Suprapubic skin (tissue), 4 donors: Measurements from ENCODE around the gene NNAT.
"Not testable (repeated sequence)": the region's sequence is repeated elsewhere in the genome, so short reads cannot be mapped to it uniquely, and the experiment has no call there.

Source experiments
- EP300 ChIP-seq: sonication (generic); formaldehyde crosslinking; IDR thresholded peaks from one replicate; pipeline ENCODE4 v1.6.1; 2017; ENCODE audit warnings: antibody characterized with exemption
- POLR2A ChIP-seq, 2 donors: fragments of 450-650 bp; IDR thresholded peaks; one replicate each; pipeline ENCODE4 v1.6.1; 2017; ENCODE audit warnings: antibody characterized with exemption in 2 of 2, mild to moderate bottlenecking in 2 of 2, moderate library complexity in 2 of 2
- POLR2AphosphoS5 ChIP-seq, 3 donors: sonication (generic); formaldehyde crosslinking; IDR thresholded peaks; one replicate each; pipeline ENCODE4 v1.6.1; 2017; ENCODE audit warnings: antibody characterized with exemption in 3 of 3
- TF ChIP-seq, protein P1 (sequence below), 2 donors: fragments of 200-600 bp in 1 of 2; fragments of 450-650 bp in 1 of 2; sonication (generic) in 1 of 2; IDR thresholded peaks; one replicate each; pipeline ENCODE4 v1.5.1; 2016 to 2019; ENCODE audit warnings: antibody characterized with exemption in 2 of 2, mild to moderate bottlenecking in 1 of 2, moderate library complexity in 1 of 2

DNA sequence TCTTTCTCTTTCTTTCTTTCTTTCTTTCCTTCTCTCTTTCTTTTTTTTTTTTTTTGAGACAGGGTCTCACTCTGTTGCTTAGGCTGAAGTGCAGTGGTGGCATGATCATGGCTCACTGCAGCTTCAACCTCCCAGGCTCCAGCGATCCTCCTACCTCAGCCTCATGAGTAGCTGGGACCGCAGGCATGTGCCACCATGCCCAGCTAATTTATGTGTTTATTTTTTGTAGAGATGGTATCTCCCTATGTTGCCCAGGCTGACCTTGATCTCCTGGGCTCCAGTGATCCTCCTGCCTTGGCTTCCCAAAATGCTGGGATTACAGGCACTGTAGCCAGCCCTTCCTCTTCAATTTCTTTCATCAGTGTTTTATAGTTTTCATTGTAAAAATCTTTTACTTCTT lies 30.6 kb downstream of the NNAT start:
- TF ChIP-seq, protein P1, sequence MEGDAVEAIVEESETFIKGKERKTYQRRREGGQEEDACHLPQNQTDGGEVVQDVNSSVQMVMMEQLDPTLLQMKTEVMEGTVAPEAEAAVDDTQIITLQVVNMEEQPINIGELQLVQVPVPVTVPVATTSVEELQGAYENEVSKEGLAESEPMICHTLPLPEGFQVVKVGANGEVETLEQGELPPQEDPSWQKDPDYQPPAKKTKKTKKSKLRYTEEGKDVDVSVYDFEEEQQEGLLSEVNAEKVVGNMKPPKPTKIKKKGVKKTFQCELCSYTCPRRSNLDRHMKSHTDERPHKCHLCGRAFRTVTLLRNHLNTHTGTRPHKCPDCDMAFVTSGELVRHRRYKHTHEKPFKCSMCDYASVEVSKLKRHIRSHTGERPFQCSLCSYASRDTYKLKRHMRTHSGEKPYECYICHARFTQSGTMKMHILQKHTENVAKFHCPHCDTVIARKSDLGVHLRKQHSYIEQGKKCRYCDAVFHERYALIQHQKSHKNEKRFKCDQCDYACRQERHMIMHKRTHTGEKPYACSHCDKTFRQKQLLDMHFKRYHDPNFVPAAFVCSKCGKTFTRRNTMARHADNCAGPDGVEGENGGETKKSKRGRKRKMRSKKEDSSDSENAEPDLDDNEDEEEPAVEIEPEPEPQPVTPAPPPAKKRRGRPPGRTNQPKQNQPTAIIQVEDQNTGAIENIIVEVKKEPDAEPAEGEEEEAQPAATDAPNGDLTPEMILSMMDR (IDR thresholded peaks at IDR 0.05): not testable (repeated sequence)
- TF ChIP-seq EP300; POLR2AphosphoS5 (IDR thresholded peaks at IDR 0.05); POLR2A (IDR thresholded peaks at IDR 0.05): not testable (repeated sequence)
